K562 (cell line): Measurements from ENCODE around the gene NFIB.
A peak's percentile ranks its signal among the peaks of the same experiment; 100 is the strongest.

Experiments
- CREB1 ChIP-seq, 2 experiments: sonication (generic) in 1 of 2; formaldehyde crosslinking in 1 of 2; IDR thresholded peaks; 2 replicates each; pipeline versions ENCODE4 v1.6.1 to v1.8.0; 2012 to 2022; ENCODE audit warnings: inconsistent platforms in 1 of 2, mild to moderate bottlenecking in 1 of 2, missing genetic modification reagents in 1 of 2, moderate library complexity in 1 of 2
- EZH2 ChIP-seq: IDR thresholded peaks from 2 replicates; pipeline ENCODE4 v1.6.1; 2012; ENCODE audit warnings: low read depth, mild to moderate bottlenecking, inconsistent platforms, low read length, borderline replicate concordance

DNA sequence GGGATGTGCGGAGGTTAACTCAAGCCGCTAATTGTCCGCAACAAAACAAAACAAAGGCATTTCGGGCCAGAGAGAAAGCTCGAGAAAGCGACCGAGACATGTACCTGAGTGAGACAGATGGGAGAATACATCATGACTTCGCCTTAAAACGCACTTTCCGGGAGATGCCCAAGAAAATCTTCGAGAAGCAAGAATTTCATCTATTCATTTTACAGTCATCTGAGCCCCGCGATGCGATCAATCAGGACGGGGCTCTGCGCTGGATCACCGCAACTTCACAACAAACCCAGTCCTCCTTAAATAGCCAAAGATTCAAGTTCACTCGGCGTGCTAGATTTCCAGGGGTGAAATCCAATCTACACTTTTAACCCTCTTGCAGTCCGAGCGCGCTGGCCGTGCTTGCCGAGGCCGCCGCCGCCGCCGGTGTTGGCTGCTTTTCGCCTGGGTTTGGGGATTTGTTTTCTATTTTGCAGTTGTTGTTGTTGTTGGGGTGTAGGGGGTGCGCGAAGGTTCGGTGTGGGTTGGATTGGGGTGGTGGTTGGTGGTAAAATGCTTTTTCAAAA lies 482 bp downstream of the NFIB start:
- TF ChIP-seq EZH2 (peak; percentile 79; the same call in 1 of the 2 replicates), CREB1 (IDR thresholded peaks at IDR 0.05) (no peak), CREB1 (CRISPR knock-in tag; IDR thresholded peaks at IDR 0.05) (no peak)
